Endometrial microvascular endothelial cells (primary cell): Measurements from ENCODE around the gene WDR89. TPM values are rescaled to one million over a fixed set of nuclear protein-coding genes. Genes with fewer than 3 reads are reported as not detected.
"Not testable (repeated sequence)": the region's sequence is repeated elsewhere in the genome, so short reads cannot be mapped to it uniquely, and the experiment has no call there.

Source experiments
- in situ Hi-C: cut with HindIII; loops from 2 replicates; pipeline ENCODE4 v1.10.0; 2017; ENCODE audit warnings: low sequenced_read_pairs, low pct_unique_long_range_greater_than_20kb; ENCODE audit errors: inconsistent ontology term
- total RNA-seq: library from RNA; depleted of rRNA; stranded (reverse); fragments of >200 nt; gene quantifications from one replicate; pipeline ENCODE4 v1.2.3, GENCODE V29; 2015; ENCODE audit errors: inconsistent ontology term

The WDR89 gene
- total RNA-seq, result 9.7 TPM

GRCh38 chr14:63641473-63642228 lies at the start of gene WDR89:
TSS of gene WDR89 (minus strand) at chr14:63641871. CDS start at chr14:63599942, 41,929 bp downstream.
- in situ Hi-C loops, result no loop called here

GRCh38 chr14:63689132-63689531 lies 47.5 kb upstream of the WDR89 start:
- in situ Hi-C loops, result no loop called here

- in situ Hi-C loops, result no loop called here
These were observed 45.3 kb upstream of the WDR89 start for GRCh38 chr14:63686926-63687325.

- in situ Hi-C loops, result no loop called here
These were observed 43.7 kb upstream of the WDR89 start for GRCh38 chr14:63685401-63685800.

GRCh38 chr14:63682727-63683593 lies 41.3 kb upstream of the WDR89 start:
- in situ Hi-C loops, result no loop called here

- in situ Hi-C loops, result no loop called here
These were observed 36.9 kb upstream of the WDR89 start for GRCh38 chr14:63678536-63678935.

GRCh38 chr14:63677891-63678379 lies 36.3 kb upstream of the WDR89 start:
- in situ Hi-C loops, result no loop called here

- in situ Hi-C loops, result no loop called here
These were observed 34.9 kb upstream of the WDR89 start for GRCh38 chr14:63676615-63677014.

GRCh38 chr14:63673886-63674497 lies 32.3 kb upstream of the WDR89 start:
- in situ Hi-C loops, result no loop called here

- in situ Hi-C loops, result no loop called here
These were observed 31.6 kb upstream of the WDR89 start for GRCh38 chr14:63673255-63673654.

GRCh38 chr14:63672417-63673180 lies 30.9 kb upstream of the WDR89 start:
- in situ Hi-C loops, result no loop called here

GRCh38 chr14:63671987-63672386 lies 30.3 kb upstream of the WDR89 start:
- in situ Hi-C loops, result no loop called here

GRCh38 chr14:63670692-63671091 lies 29.0 kb upstream of the WDR89 start:
- in situ Hi-C loops, result no loop called here

GRCh38 chr14:63666335-63666734 lies 24.7 kb upstream of the WDR89 start:
- in situ Hi-C loops, result no loop called here

GRCh38 chr14:63663428-63664341 lies 22.0 kb upstream of the WDR89 start:
- in situ Hi-C loops, result no loop called here

GRCh38 chr14:63662776-63663175 lies 21.1 kb upstream of the WDR89 start:
- in situ Hi-C loops, result no loop called here

- in situ Hi-C loops, result not testable (repeated sequence)
These were observed 20.2 kb upstream of the WDR89 start for GRCh38 chr14:63661881-63662280.

- in situ Hi-C loops, result no loop called here
These were observed 18.1 kb upstream of the WDR89 start for GRCh38 chr14:63659726-63660125.
